Measurements from ENCODE around the gene MAN2A2. TPM values are rescaled to one million over a fixed set of nuclear protein-coding genes. Genes with fewer than 3 reads are reported as not detected.

Gene MAN2A2
- total RNA-seq, 1 experiment from 2014 or later = 27.4 TPM

- no peak overlapping the region for H4K8ac ChIP-seq (replicated peaks; ENCODE audit: insufficient read length, low read depth, low read length)
- no peak overlapping the region for H2AK5ac ChIP-seq (ENCODE audit: insufficient read length, low read length)
- H3K18ac ChIP-seq (ENCODE audit: insufficient read length, low read depth, low read length) = no peak overlapping the region
- no peak overlapping the region for H2BK120ac ChIP-seq (ENCODE audit: low read depth, low read length, poor library complexity, severe bottlenecking)
- no peak overlapping the region for H3K56ac ChIP-seq (ENCODE audit: insufficient read length, low read depth, low read length)
- peaks cover 11% of the 10 kb centered on the region for H3K27me3 Mint-ChIP-seq (ENCODE audit: low read depth)
- H2BK12ac ChIP-seq (ENCODE audit: insufficient read length, low read depth, low read length) = no peak overlapping the region
- no peaks in the 10 kb centered on the region for H3K4me1 ChIP-seq (ENCODE audit: insufficient read depth, low read length)
- no peak overlapping the region for H4K91ac ChIP-seq (ENCODE audit: insufficient read length, low read depth, low read length)
- H3K27me3 ChIP-seq (ENCODE audit: insufficient read depth, low read length) = no peaks in the 10 kb centered on the region
- H3T11ph ChIP-seq (ENCODE audit: low read length) = no peak overlapping the region
- H4K20me1 ChIP-seq (ENCODE audit: control insufficient read depth, insufficient read depth, insufficient read length) = no peaks in the 10 kb centered on the region
- no peaks in the 10 kb centered on the region; a peak in 2 of 5 replicates for H3K9me3 Mint-ChIP-seq
- peak overlapping the region in 1 of 2 experiments; percentile 58; a peak in 3 of 5 replicates for H3K4me3 Mint-ChIP-seq
- H3K79me1 ChIP-seq (ENCODE audit: insufficient read depth, low read depth, low read length, poor library complexity, severe bottlenecking) = no peaks in the 10 kb centered on the region
- no peak overlapping the region for H2BK20ac ChIP-seq (ENCODE audit: low read depth, low read length, poor library complexity, severe bottlenecking)
- no peak for DNase-seq
- no peak overlapping the region for H3K4me2 ChIP-seq (ENCODE audit: insufficient read depth, insufficient read length, low read length)
- no peak overlapping the region for H3K9ac ChIP-seq (ENCODE audit: extremely low read depth, insufficient read length, low read length)
- no peak overlapping the region for H2BK15ac ChIP-seq (ENCODE audit: low read depth, low read length)
- H3K36me3 Mint-ChIP-seq (ENCODE audit: insufficient read depth in 1 of 3, low read depth in 3 of 3) = peaks cover 6 to 14% (median 10%) of the 10 kb centered on the region in 3 experiments; a peak in 6 of 7 replicates
- no peak overlapping the region for H3K4ac ChIP-seq (ENCODE audit: low read depth, low read length)
- no peak overlapping the region for H3K23ac ChIP-seq (ENCODE audit: insufficient read length, low read depth, low read length)
- no peaks in the 10 kb centered on the region for H3K9me3 ChIP-seq (ENCODE audit: control insufficient read depth, low read depth, low read length)
- peaks cover 21 to 26% of the 10 kb centered on the region in 2 experiments for H3K4me1 Mint-ChIP-seq
- H3K27ac Mint-ChIP-seq = no peak overlapping the region
- no peak for TF ChIP-seq CTCF (conservative IDR thresholded peaks at IDR 0.05)
- no CpG with 5 or more reads among the region's 1 CpG for WGBS (ENCODE audit: extremely low coverage, insufficient read length, low lambda C conversion rate)
- peaks cover 14% of the 10 kb centered on the region for H3K23me2 ChIP-seq (ENCODE audit: insufficient read length, low read depth, low read length, poor library complexity, severe bottlenecking)
- no peak overlapping the region for H4K5ac ChIP-seq (ENCODE audit: insufficient read length, low read depth, low read length)
- H2BK5ac ChIP-seq (ENCODE audit: insufficient read length, low read length) = no peak overlapping the region
- H3K14ac ChIP-seq (ENCODE audit: insufficient read depth, low read length) = no peak overlapping the region
- H2AFZ ChIP-seq (ENCODE audit: low read length) = no peak overlapping the region
- no peak overlapping the region for H3K27ac ChIP-seq (ENCODE audit: insufficient read length, low read depth, low read length)
- H3K79me2 ChIP-seq (ENCODE audit: insufficient read depth, low read length) = no peaks in the 10 kb centered on the region; the same call in 1 of the 2 replicates
These were observed 30.2 kb downstream of the MAN2A2 start for GRCh38 chr15:90933301-90933700.

All from H9 (cell line).